CD4-positive, alpha-beta T cell treated with Interleukin-15 for 4 hours (primary cell): Measurements from ENCODE around the gene CCSER1.

Experiments
- DNase-seq: peaks from one replicate; pipeline ENCODE4 v3.0.0-alpha.2; 2020; ENCODE audit warnings: low spot score

CCSER1 gene

GRCh38 chr4:90198086-90198847 lies 71.1 kb downstream of the CCSER1 start:
- no peak for DNase-seq

- no peak for DNase-seq
Observed at GRCh38 chr4:90207887-90208454, 80.8 kb downstream of the CCSER1 start.

GRCh38 chr4:90209922-90210321 lies 82.7 kb downstream of the CCSER1 start:
- DNase-seq: no peak

GRCh38 chr4:90211174-90211573 lies 84.0 kb downstream of the CCSER1 start:
- DNase-seq: no peak

GRCh38 chr4:90215286-90215685 lies 88.1 kb downstream of the CCSER1 start:
- DNase-seq: no peak

- DNase-seq: no peak
Observed at GRCh38 chr4:90219822-90220221, 92.6 kb downstream of the CCSER1 start.

- DNase-seq: no peak
Observed at GRCh38 chr4:90220459-90220858, 93.3 kb downstream of the CCSER1 start.

- no peak for DNase-seq
Observed at GRCh38 chr4:90226734-90227133, 99.5 kb downstream of the CCSER1 start.

GRCh38 chr4:90227177-90227576 lies 100.0 kb downstream of the CCSER1 start:
- no peak for DNase-seq

- no peak for DNase-seq
Observed at GRCh38 chr4:90234916-90235547, 107.8 kb downstream of the CCSER1 start.

- no peak for DNase-seq
Observed at GRCh38 chr4:90237751-90238530, 110.7 kb downstream of the CCSER1 start.

- no peak for DNase-seq
Observed at GRCh38 chr4:90240333-90240732, 113.1 kb downstream of the CCSER1 start.

GRCh38 chr4:90241008-90241407 lies 113.8 kb downstream of the CCSER1 start:
- no peak for DNase-seq

- DNase-seq: no peak
Observed at GRCh38 chr4:90245837-90246236, 118.6 kb downstream of the CCSER1 start.

- no peak for DNase-seq
Observed at GRCh38 chr4:90246816-90247215, 119.6 kb downstream of the CCSER1 start.

- no peak for DNase-seq
Observed at GRCh38 chr4:90254357-90254756, 127.2 kb downstream of the CCSER1 start.

GRCh38 chr4:90274175-90274574 lies 147.0 kb downstream of the CCSER1 start:
- no peak for DNase-seq

- no peak for DNase-seq
Observed at GRCh38 chr4:90280954-90281353, 153.8 kb downstream of the CCSER1 start.

GRCh38 chr4:90281541-90282355 lies 154.6 kb downstream of the CCSER1 start:
- no peak for DNase-seq

GRCh38 chr4:90290345-90290744 lies 163.2 kb downstream of the CCSER1 start:
- no peak for DNase-seq

GRCh38 chr4:90292438-90292837 lies 165.2 kb downstream of the CCSER1 start:
- no peak for DNase-seq

GRCh38 chr4:90293320-90293719 lies 166.1 kb downstream of the CCSER1 start:
- DNase-seq: no peak
